SHP77 treated with DMSO at 0.1 percent for 48 hours (cell line): ENCODE data around the gene AATK.

Source experiments
- DNase-seq: peaks from one replicate; lab custom pipeline; 2025; lab: John Stamatoyannopoulos, UW

The AATK gene

GRCh38 chr17:81196505-81197408 lies 30.7 kb upstream of the AATK start:
- DNase-seq, result no peak

DNA sequence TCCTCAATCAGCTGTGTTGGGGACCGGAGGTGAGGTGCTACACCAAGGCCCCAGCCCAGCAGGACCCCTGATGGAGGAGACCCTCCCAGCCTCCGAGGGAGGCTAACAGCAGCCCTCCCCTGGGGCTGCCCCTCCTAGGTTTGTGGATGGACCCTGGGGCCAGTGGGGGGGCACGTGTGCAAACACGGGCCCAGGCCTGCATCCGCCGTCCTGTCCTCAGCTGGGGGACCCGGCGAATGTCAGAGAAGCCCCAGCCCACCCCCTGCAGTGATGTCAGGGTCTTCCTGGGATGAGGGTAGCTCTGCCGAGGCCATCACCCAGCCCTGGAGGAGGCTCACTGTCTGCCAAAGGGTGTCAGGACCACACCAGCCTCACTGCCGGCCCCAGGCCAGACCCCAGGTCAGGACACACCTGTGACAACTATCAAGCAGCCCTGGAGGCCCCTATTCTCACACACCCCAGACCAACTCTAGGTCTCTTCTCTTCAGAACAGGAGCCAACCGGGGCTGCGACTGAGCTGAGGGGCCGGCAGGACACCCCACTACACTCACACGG lies 30.0 kb upstream of the AATK start:
- no peak for DNase-seq

DNA sequence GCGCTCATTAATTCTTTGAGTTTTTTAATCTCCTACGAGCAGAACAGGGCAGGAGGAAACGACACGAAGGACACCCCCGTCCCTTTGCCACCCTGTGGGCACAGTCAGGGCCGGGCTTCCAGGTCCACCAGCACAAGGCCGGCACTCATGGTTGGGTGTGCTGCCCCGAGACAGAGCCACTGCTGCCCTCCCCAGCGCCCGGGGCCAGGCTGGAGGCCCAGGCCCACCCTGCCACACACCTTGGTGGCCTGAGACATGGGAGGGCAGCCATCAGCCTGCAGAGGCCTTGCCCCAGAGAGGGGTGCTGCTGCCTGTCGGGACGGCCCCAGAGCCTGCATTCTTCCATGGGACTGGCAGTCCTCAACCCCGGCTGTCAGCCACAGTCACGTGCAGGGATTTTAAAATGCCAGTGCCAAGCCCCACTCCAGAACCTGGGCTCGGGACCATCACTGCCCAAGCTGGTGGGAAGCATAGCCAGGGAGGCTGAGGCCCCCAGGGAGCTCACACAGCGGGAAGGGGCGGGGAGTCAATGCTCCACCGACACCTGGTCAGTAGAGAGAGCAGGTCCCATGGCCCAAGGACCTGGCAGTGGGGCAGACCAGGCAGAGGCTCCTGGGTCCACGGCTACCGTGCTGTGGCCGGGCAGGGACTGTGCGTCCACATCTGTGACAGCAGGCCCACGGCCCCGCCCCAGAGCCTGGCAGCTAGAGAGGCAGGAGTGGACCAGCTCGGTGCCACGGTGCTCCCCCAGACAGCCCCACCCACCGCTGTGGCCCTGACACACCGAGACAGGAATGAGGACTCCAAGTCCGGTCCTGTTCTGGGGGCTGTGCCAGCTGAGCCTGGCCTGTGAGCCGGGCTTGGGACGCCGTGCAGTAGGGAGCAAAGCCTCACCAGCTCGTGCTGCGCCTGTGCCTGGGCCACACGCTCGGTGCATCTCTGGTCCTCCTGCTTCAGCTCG lies 29.2 kb upstream of the AATK start:
- no peak for DNase-seq

- no peak for DNase-seq
These were observed 28.3 kb upstream of the AATK start for GRCh38 chr17:81194225-81194760.

DNA sequence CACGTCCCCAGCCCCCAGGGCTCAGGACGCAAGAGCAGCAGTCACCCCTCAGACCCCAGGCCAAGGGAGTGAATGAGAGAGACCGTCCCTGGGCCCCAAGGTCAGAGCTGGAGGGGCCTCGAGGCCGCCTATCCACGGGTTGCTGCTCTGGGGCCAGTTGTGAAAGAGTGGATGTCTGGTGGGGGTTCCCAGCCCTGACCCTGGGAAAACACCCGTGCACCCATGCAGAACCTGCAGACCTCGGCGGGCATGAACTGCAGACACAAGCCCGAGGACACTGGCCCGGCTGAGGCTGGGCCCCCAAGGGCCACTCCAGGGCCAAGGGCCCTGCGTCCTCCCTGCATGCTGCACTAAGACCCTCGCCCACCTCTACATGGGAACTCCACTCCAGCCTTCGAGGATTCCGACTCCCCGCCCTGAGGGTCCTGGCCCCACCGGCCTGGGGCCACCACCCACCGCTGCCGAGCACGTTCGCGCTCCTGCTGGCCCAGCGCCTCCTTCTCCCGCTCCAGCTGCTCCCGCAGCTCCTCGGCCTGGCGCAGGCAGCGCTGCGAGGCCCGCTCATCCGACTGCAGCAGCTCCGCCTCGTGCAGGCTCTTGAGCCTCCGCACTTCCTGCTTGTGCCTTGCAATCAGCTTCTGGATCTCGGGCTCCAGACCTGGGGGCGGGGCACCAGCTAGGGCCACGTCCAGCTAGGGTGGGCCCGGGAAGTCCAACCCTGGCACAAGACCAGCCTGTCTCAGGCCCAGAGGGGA lies 27.6 kb upstream of the AATK start:
- DNase-seq, result no peak

DNA sequence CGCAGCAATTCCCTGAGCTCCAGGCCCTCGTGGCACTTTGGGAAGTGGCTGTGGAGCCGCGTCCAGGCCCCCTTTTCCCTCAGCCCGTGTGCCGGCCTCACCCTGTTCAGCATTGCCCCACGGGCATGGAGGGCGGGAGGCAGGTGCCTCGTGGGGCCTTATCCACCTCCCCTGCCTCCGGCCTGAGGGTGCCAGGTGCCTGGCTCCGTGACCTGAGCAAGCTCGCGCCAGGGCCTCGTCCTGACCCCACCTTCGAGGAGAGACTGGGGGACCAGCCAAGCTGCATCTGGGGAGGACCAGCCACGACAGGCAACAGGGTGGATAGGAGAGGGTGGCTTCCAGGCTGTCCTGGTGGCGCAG lies 27.0 kb upstream of the AATK start:
- DNase-seq, result no peak

GRCh38 chr17:81192386-81193050 lies 26.5 kb upstream of the AATK start:
- DNase-seq, result no peak

GRCh38 chr17:81191646-81192045 lies 25.6 kb upstream of the AATK start:
- DNase-seq, result no peak

DNA sequence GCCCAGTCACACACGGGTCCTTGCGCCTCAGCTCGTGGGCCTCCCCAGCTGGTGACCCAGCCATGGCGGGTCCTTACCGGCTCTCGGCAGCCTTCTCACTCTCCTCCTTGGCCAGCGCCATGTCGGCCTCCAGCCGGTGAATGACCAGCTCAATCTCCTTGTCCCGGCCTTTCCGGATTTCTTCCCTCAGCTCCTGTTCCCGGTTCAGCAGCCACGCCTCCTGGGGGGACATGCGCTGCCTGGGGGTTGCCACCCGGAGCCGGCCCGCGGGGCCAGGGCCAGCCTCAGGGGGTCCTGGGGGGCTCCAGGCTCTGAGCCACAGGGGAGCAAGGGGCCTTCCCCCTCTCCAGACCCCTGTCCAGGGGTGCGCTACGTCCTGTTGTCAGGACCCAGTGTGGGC lies 25.1 kb upstream of the AATK start:
- no peak for DNase-seq

GRCh38 chr17:81190591-81190990 lies 24.6 kb upstream of the AATK start:
- DNase-seq, result no peak

DNA sequence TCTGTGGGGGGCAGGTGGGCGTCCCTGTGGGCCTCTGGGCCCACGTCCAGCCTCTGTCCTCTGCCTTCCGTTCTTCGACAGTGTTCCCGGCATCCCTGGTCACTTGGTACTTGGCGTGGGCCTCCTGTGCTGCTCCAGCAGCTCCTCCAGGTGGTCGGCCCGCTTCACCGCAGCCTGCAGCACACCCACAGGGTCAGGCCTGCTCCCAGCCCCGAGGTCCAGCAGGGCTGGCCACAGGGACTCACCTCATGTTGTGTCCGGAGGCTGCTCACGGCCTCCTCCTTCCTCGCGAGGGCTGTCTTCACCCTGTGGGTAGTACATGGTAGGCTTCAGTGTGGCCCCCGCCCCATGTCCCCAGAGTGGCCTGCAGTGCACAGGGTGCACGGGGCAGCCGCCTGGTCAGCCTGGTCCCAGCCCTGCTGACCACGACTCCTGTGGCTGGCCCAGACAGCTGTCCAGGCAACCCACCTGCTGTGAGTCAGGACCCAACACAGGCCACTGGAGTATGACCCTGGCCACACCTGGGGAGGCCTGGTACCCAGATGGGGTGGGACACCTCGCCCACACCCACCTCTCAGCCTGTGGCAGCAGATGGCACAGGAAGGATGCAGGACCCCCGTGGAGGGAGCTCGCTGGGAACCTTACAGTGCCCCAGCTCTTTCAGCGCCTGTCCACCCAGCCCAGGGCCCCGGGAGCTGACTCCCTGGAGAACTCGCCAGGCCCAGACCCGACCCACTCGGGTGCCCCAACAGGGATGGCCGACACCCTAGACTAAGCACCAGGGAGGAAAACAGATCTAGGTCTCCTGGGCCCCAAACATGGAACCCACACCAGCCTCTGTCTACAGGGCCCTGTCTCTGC lies 23.9 kb upstream of the AATK start:
- DNase-seq, result no peak

- no peak for DNase-seq
These were observed 23.0 kb upstream of the AATK start for GRCh38 chr17:81189016-81189415.

- no peak for DNase-seq
These were observed 22.4 kb upstream of the AATK start for GRCh38 chr17:81188491-81188840.

DNA sequence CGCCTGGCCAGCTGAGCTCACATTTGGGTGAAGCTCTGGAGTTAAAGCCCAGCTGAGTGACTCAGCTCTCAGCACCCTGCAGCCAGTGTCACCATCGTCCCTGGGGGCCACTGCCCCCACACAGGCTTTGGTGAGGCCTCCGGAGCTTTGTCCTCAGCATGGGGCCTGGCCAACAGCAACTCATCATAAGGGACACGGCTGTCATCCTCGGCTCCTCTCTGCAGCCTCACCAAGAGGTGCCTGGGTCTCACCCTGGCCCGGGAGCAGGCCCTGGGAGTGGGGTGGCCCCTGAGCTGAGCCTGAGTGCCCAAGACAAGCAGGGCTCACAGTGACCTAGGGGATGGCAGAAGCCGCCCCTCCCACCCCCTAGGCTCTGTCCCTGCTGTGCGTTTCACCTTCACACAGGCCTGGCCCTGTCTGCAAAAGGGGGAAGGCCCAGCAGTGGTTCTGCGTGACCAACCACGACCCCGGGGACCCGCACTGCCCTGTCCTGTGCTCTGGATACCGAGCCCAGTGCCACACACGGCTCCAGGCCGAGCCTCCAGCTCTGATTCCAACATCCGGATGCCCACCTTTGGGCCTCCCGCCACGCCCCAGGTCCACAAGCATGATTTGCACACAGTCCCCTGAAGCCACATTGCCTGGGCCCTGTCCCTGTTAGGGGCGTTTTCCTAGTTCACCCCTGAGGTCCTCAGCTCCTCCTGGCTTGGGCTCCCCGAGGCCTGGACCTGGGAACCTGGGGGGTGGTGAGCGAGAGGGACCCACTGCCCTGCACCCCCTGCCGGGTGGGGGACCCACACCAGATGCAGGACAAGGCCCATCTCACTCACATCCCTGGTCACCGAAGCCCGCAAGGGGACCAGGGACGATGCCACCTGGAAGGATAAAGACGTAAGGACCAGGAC lies 21.8 kb upstream of the AATK start:
- no peak for DNase-seq

GRCh38 chr17:81187120-81187519 lies 21.1 kb upstream of the AATK start:
- no peak for DNase-seq

DNA sequence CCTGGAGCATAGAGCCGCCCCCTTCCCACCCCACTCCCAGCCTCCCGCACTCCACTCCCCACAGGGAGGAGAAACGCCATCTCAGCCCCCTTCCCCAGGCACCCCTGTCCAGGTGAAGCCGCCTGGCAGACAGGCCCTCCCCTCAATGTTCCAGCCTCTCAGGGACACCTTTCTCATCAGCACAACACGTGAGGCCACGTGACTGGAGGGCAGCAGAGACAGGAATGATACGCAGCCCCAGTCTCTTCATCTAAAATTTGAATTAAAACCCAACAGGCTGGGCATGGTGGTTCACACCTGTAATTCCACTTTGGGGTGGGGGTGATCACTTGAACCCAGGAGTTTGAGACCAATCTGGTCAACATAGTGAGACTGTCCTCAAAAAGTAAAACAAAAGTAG lies 20.2 kb upstream of the AATK start:
- DNase-seq, result no peak

GRCh38 chr17:81184555-81184954 lies 18.5 kb upstream of the AATK start:
- no peak for DNase-seq

GRCh38 chr17:81183807-81184206 lies 17.8 kb upstream of the AATK start:
- DNase-seq, result no peak

GRCh38 chr17:81183316-81183715 lies 17.3 kb upstream of the AATK start:
- DNase-seq, result no peak
